Stimulated activated CD8-positive, alpha-beta memory T cell treated with anti-CD3 and anti-CD28 coated beads, Interleukin-15, amount 100 ng/mL, for 24 hours (primary cell): ENCODE measurements around the gene SHMT2.
A peak's percentile ranks its signal among the peaks of the same experiment; 100 is the strongest.

Source experiments
- DNase-seq: peaks from one replicate; pipeline ENCODE4 v3.0.0-alpha.2; 2020; ENCODE audit warnings: low read depth

SHMT2 gene

DNA sequence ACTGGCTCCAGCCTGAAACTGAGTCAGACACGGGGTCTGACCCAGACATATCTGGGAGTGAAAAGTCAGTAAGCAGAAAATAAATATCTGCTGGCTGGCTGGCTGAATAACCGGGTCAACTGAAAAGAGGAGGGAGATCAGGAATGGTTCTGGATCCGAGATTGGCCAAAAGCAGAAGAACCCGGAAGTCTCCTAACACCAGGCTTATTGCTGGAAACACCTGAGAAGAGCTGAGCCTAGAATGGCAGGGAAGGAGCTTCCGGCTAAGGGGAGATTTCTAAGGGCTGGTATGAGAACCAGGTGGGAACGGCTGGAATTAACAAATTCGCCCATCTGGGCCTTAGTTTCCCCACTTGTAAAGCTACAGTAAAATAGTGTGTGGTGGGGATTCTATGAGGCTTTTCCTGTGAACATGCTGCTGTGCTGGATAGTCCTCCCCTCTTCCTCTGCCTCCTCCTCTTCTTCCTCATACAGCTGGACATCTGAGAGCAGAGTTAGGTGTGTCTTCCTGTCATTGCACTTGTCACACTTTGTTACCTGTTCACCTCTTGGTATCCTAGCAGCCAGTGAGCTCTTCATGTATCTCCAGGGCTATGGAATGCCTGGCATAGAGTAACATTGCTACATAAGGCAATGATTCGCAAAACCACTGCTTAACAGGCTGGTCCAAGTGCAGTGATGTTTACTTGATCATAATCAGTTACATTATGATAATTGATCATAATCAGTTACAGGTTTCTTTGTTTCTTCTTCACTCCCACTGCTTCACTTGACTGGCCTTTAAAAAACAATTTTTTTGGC, 2.0 kb upstream of the SHMT2 start:
- no peak for DNase-seq

DNA sequence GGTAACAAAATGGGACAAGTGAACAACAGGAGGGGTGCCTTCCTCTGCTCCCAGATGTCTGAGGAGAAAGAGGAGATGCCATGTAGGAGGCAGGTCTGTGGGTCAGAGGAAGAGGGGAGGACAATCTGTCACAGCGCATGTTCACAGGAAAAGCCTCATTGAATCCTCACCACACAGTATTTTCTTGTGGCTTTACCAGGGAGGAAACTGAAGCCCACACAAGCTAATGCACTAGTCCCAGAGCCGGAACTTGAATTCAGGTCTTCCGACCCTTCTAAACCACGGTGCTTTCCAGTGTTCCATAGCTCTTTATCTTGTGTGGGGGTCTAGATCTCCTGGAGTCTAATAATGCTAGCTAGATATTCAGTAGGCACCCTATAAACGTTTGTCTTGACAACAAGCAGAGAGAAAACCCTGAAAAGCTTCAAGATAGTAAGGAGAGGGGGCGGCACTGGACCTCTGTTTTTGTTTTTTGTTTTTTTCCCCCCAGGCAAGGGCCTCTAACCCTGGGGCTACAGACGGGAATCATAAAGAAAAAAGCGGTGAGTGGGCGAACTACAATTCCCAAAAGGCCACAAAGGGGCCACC, 371 bp upstream of the SHMT2 start:
- DNase-seq, result no peak

DNA sequence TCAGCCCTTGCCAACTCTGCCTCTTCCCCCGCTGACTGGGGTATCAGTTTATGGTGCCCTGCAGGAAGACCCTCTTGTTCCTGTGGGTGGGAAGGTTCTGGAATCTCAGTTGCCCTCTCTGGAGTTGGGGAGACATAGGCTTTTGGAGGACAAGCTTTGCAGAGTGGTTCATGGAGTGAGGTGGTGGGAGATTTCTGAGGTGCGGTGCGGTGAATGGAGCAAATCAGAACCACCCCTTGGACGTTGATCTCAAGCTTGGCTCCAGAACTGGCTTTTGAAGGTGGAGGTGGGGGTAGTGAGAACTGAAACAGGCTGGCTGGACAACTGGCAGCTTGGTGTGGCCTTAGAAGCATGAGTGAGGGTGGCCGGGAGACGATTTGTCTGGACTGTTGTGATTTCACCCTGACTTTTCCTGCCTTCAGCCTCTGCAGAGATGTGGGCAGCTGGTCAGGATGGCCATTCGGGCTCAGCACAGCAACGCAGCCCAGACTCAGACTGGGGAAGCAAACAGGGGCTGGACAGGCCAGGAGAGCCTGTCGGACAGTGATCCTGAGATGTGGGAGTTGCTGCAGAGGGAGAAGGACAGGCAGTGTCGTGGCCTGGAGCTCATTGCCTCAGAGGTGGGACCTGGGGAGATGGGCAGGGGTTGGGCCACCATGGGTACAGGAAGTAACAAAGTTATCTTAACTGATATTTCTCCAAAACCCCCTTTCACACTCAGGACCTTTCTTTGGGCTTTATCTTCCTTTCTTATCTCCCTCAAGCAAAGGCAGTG, 1.1 kb downstream of the SHMT2 start:
- no peak for DNase-seq

DNA sequence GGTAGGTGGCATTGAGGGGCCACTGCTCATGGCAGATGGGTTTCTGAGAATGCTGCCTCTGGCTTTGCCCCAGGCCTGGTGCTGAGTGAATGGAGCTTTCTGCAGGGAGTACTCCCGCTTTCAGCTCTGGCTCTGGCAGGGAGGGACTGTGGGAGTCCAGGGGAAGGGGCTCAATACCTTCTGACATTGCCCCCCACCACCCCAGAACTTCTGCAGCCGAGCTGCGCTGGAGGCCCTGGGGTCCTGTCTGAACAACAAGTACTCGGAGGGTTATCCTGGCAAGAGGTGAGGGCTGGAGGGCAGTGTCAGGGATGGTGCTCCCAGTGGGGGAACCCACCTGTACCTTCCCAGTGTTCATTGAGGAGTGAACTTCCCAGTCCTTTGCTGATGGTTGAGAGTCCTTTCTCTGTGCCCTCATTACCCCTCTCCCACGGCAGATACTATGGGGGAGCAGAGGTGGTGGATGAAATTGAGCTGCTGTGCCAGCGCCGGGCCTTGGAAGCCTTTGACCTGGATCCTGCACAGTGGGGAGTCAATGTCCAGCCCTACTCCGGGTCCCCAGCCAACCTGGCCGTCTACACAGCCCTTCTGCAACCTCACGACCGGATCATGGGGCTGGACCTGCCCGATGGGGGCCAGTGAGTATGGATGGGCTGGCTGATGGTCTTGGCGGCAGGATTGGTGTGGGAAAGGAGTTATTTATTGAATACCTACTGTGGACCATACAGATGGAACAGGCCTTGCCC, 1.9 kb downstream of the SHMT2 start:
- DNase-seq, result no peak

DNA sequence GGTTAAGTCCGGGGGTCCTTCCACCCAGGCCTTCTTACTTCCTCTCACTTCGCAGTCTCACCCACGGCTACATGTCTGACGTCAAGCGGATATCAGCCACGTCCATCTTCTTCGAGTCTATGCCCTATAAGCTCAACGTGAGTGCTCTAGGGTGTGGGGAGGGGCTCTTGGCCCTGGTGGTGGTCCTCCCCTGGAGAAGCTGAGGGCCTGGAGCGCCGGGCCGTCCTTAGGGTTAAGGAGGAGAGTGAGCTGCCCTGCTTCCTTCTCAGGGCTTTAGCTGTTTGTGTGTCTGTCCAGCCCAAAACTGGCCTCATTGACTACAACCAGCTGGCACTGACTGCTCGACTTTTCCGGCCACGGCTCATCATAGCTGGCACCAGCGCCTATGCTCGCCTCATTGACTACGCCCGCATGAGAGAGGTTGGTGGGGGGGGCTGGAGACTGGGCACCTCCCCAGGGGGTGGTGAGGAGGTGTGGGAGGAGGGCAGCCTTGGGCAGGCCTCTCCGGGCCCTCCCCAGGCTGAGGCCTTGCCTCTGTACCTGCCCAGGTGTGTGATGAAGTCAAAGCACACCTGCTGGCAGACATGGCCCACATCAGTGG, 2.7 kb downstream of the SHMT2 start:
- no peak for DNase-seq

DNA sequence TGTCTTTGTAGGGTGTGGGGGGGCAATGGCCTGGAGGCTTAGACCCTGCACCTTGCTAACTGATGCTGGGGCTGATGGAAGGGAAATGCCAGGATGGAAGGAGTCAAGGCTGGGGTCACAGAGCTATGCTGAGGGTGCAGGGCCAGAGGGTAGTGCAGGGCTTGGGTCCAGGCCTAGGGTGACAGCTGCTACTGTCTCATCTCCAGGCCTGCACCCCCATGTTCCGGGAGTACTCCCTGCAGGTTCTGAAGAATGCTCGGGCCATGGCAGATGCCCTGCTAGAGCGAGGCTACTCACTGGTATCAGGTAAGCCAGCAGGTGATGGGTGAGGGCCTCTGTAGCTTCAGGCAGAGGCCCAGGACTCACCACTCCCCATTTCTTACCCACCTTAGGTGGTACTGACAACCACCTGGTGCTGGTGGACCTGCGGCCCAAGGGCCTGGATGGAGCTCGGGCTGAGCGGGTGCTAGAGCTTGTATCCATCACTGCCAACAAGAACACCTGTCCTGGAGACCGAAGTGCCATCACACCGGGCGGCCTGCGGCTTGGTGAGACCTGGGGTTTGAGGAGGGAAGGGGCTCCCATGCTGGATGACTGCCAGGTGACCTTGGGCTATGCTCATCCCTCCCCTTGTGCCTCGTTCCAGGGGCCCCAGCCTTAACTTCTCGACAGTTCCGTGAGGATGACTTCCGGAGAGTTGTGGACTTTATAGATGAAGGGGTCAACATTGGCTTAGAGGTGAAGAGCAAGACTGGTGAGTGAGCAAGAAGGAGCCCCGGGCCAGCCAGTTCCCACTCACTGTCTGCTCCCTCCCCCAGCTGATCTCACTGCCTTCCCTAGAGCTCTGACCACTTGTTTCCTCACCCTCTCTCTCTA, 4.1 kb downstream of the SHMT2 start:
- DNase-seq, result no peak

DNA sequence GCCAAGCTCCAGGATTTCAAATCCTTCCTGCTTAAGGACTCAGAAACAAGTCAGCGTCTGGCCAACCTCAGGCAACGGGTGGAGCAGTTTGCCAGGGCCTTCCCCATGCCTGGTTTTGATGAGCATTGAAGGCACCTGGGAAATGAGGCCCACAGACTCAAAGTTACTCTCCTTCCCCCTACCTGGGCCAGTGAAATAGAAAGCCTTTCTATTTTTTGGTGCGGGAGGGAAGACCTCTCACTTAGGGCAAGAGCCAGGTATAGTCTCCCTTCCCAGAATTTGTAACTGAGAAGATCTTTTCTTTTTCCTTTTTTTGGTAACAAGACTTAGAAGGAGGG, 4.7 kb downstream of the SHMT2 start:
- DNase-seq, result no peak

DNA sequence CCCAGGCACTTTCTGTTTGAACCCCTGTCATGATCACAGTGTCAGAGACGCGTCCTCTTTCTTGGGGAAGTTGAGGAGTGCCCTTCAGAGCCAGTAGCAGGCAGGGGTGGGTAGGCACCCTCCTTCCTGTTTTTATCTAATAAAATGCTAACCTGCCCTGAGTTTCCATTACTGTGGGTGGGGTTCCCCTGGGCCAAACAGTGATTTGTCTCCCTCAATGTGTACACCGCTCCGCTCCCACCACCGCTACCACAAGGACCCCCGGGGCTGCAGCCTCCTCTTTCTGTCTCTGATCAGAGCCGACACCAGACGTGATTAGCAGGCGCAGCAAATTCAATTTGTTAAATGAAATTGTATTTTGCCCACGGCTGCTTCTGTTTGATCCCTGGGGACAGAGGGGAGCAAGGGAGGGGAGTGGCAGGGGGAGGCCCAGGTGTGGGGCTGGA, 5.1 kb downstream of the SHMT2 start:
- DNase-seq, result no peak

DNA sequence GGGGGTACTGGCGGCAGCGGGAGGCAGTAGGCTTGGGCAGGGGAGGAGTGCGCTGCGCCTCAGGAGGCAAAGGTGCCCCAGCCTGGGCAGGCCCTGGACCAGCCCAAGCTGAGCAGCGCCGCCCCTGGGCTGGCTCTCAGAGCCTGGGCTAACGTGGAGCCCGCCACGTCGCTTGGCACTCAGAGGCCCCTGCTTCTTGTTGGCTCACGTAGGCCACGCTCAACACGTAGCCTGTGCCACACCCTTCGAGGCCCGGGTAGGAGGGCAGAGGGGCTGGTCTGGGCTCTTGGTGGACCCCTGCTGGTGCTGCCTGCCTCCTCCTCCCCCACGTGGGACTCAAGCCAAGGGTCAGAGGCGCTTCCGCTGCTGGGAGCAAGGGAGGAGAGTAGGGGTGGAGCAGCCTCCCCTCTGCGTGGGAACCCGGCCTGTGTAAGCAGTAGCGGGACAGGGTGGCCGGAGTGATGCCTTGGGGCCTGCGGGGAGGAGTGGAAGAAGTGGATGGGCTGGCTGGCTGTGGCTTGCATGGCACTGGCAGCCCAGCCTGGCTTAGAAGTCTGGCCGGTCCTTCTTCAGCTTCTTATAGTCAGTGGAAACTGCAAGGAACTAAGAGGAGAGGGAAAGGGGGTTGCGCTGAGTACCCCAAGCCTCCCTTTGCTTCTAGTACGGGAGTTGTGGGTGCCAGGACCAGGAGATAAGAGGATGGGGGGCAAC, 5.7 kb downstream of the SHMT2 start:
- no peak for DNase-seq

DNA sequence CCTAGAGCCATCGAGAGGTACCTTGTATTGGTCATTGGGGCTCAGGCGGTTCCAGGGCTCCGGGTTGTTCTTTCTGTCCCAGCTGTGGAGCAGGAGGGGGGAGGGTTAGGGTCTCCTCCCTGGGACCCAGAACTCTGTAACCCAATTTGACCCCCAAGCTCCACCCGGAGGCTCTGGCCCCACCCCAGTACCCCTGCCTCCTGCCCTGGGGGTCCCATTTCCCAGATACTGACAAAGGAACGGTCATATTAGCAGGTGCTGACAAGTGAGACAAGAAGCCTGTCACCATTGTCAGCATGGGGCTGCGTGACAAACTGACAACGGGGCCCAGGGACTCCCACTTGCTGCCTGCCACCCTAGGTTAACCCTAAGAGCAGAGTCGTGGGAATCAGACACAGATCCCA, 6.2 kb downstream of the SHMT2 start:
- no peak for DNase-seq

DNA sequence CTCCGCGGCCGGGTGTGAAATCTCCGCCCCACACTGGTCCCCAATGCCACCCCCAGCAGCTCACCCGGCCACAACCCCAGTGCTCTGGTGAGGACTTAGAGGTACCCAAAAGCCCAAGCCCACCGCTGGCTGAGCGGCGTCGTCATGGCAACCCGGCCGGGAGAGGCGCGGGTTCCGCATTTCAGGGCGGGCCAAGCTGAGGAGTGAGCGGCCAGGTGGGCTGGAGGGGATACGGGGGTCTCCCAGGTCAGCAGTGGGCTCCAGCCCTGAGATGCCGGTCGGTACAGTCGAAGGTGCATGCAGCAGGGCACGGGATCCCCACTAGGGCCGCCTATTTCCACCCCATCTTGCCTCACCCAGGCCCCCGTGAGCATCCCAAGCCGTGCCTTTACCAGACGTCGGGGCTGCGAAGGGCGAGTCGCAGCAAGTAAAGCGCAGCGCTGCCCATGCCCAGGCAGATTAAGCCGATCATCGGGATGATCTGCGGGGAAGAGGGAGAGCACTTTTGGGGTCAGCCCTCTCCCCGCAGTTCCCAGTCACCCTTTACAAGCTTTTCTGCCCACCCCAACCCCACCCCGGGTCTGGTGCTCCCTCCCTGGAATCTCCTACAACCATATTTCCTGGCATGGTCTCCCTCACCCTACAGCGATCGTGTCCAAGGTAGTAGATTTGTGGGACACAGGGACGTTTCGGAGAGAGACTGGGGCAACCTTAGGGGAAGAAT, 6.9 kb downstream of the SHMT2 start:
- no peak for DNase-seq

DNA sequence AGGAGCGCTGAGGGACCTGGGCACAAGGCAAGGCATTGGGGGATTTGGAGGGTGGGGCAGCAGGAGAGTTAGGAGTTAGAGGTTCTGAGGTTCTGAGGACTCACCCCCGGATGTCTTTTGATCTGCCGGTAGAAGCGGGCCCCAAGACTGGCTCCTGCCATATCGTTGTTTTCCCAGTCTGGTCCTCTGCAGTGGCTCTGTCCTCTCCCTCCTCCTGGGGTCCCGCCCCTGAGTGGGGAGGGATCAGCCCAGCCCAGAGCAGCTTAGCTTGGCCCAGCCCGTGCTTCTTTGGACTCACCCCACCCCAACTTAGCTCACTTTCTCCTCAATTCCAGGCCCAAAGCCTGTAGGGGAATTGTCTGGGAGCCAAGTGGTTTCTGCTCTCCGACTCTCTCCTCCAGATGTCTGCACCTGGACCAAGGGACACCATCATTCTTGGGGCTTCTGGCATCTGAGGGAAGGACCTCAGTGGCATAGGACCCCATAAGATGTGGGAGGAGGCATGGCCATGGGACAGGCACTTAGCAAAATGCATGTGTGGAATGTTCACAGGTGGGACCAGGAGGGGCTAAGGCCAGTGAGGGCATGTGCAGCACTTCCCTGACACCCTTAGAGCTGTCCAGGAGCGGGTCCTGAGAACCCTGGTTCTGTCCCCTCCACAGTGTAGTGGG, 7.5 kb downstream of the SHMT2 start:
- no peak for DNase-seq

DNA sequence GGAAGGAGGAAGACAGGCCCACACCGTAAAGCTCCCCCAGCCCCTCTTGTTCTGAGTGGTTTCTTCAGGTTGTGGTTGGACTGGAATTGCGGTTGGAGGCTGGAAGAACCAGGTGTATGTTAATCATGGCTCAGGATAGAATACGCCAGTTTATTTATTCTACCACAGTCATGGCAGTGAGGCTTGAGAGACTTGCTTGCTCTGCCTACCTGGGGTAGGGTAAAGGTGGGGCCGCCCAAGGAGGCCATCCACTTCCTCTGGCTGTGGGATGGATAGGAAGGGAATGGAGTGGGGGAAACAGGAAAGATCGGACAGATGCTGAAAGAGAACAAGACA, 8.1 kb downstream of the SHMT2 start:
- no peak for DNase-seq

DNA sequence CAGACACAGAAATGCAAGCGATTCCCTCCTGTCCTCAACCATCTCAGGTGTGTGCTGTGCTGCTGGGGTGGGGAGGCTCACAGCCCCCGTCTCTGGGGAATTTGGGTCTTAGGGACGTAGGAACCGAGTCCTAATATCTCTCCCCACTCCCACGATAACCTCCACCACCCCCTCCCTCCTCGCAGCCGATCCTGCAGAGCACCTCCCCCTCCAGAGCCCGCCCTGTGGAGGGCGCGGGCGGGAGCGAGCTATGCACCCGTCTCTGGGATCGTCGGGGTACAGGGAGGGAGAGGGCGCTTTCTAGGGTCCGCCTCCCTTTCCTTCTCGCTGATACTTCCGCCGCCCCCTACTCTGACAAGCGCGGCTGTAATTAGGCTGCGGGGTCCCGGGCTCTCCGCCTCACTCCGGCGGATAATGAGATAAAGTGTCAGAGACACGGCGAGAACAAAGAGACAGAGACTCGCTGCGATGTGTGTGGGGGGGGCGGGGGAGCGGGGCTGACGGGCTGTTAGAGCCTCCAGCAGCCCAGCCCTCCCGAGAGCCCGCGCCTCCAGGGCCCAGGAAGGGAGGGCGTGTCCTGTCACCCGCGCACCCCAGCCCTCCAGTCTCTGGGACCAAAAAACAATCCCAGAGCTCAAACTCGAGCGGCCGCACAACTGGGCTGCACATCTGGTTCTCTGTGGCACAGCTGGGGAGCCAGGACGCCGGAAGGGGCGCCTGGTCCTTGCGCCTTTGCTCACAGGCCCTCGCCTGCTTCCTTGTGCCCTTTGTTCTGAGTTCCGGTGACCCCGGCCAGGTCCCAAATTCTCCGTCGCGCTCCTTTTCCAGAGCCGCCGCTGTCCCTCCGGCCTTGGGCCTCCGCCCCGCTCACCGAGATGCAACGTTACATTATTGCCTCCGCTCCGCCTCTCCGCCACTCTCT, 8.7 kb downstream of the SHMT2 start:
- no peak for DNase-seq

DNA sequence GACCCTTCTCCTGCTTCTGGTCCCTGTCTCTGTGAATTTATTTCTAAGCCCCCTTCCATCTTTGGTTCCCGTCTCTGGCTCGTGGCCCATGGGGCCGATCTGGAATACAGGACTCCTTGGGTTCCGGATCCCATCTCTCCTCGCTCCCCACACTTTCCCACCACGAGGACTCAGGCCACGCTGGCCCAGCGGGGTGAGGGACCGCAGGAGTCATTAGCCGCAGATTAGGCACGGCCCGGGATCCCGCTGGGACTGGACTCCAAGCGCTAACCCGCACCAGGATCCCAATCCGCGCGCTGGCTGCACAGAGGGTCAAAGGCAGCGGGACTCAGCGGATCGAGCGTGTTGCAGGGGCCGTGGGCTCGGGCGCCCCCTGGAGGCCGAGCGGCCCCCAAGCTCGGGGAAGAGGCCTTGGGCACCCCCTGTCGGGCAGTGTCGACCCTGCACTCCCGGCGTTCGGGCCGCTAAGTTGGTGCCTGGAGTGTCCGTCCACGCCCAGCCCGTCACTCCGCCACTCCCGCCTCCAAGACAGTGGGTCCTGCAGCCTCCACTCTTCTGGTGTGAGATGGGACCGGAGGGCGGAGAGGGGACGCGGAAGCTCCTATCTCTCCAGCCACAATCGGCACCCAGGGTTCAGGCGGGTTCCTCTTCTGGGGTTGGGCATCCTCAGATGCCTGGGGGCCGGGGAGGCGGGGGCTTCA, 9.5 kb downstream of the SHMT2 start:
- peak; percentile 75 for DNase-seq

DNA sequence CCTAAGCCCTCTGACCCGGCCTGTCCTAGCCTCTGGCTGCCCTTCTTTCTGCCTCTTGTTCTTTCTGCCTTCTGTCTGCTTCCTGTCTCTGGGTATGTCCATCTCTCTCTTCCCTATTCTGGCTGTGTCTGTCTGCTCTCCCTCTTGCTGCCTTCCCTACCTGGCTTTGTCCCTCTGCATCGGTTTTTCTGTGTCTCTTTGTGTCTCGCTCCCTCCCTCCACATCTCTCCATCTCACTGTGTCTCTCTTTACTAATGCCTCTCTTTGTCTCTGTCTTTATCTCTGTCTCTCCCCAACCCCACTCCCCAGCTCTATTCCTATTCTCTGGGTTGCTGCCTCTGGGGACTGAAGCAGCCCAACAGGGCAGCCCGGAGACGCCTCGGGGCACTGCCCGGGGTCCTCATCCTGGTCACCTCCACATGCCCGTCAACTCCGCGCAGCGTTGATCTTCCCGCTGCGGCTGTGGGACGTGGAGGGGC, 10.1 kb downstream of the SHMT2 start:
- DNase-seq, result no peak
